NCI-H1105 treated with DMSO at 0.1 percent for 48 hours (cell line): ENCODE data around the gene EVA1A.

ENCODE experiments used
- DNase-seq: peaks from one replicate; lab custom pipeline; 2025; lab: John Stamatoyannopoulos, UW

The EVA1A gene, protein sequence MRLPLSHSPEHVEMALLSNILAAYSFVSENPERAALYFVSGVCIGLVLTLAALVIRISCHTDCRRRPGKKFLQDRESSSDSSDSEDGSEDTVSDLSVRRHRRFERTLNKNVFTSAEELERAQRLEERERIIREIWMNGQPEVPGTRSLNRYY

DNA sequence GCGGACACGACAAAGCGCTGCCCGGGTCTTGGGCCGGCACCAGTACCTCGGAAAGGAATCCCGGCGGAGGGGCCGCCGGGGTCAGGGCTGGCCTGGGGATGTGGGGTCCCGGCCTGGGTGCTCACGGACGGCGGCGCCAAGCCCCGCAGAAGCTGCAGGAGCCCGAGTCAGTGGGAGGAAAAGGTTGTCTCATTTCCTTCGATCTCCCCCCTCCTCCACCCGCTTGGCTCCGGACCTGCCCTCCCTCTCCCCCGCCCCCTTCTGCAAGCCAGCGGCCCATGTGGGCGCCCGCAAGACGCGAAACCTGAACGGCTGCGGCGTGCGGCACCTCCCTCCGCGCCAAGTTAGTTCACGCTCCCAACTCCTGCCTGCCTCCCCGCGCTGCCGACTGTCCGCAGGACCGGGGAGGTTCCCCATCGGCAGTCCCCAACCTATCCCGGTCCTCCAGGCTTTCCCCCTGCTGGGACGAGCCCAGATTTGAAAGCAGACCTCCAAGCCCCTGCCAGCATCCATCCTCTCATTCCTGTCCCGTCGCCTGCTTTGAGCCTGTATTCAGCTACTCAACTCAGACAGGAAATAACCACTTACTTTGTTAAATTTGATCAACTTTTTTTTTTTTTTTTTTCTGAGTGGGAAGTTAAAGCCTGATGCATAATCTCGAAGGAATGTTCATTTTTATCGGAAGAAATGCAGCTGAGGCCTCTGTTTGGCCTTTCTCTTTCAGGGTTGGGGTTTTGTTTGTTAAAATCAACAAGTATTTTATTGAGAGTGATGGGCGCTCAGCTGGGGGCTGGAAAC, at the start of gene EVA1A:
Gene EVA1A (minus strand): TSS at position 172 of the 798 bp plus-strand sequence. CDS start 42,799 bp downstream, outside the sequence.
- no peak for DNase-seq

DNA sequence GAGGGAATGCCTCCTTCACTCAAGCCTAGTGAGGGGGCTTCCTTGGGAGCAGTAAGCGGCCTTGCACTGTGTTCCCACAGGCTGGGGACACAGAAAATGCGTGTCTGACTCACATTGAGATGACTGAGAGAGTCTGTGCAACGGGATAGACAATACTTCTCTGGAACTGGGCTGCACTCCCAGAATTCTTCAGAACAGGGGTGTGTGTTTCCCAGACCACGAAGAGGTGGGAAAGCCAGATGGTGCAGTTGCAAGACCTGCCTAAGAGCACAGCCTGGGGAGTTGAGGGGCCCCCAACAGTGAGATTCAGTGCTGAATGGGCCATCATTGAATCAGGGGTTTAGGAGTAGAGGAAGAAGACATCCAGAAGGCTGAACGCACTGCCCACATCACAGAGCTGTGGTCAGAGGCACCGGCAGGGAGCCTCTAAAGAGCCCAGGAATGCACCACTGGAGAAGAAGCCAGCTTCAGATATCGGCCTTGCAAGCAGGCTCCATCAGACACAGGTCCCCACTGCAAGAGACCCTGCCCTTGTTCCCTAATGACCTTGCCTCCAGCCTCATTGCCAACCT, 49.3 kb upstream of the EVA1A start:
- DNase-seq = no peak

DNA sequence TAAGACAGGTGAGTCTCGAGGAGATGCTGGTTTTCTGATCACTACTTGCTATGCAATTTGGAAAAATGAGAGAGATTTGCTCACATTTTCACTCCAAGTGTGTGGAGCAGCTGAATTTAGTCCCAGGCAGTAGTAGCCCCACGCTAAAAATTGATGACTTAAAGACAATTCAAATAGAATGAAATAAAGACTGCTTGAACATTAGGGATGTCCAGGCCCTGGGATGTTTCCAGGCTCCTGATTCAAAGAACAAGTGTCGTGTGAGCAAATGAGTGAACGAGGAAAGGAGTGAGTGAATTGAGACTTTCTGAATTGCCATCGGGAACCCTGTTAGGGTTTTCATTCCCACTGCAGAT, 48.6 kb upstream of the EVA1A start:
- DNase-seq = no peak

DNA sequence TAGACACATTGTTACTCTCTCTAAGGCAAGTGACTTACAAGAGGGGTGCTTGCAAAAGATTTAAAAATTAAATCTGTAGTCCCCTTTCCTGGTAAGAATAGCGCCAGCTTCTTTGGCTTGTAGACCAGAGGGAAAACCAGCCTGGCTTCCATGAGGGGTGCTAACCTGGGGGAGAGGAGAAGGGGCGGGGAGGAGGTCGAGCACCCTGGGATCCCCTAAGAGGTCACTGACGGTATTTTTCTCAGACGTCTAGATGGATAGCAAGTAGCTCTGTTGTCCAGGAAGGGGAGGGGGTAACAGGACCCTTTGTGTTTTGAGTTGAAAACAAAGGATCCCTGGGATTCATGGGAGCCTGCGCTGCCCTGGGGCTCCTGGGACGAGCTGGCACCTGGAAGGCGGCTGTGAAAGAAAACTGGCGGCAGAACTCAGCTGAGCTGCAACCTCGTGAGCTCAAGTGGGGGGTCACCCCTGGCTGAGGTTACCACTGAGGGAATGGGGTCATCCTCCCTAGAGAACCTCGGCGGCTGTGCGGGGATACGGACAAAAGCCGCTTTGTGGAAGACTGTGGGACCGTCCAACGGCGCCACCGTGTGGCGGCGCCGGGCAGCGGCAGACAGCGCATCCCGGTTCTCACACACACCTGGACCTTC, 48.1 kb upstream of the EVA1A start:
- DNase-seq = peak; percentile 50

- no peak for DNase-seq
Observed at GRCh38 chr2:75607988-75608683, 47.4 kb upstream of the EVA1A start.

GRCh38 chr2:75607400-75607798, 46.7 kb upstream of the EVA1A start:
- no peak for DNase-seq

GRCh38 chr2:75606761-75607399, 46.1 kb upstream of the EVA1A start:
- no peak for DNase-seq

DNA sequence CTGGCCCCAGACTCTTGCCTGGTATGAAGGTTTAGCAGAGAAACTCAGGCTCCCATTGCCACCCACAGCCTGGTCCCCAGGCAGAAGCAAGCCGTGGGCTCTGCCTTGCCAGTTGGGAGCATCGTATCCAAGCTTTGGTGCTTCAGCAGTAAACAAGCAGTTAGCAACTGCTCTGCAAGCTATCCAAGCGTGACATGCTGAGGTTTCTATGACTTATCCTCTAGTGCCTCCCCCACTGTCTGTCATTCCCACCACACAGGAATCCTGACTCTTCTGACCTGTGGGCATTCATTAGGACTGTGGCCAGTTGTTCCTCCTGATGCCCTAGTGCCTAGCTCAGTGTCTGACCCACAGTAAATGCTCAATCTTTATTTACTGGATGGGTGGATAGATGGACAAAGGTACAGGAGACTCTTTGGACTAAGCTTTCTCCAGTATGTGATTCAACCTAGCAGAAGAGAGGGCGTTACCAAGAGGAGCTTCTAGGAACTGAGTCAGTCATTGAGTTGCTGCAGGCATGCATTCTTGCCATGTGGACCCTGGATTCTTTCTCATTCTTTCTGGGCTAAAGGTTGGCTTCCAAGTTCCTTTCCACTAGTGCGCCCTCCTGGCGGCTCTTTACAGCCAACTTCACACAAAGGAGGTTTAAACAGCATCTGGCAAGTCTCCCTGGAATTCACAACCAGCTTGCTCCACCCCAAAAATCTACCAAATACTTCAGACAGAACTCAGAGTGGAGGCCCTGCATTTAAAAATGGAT, 45.2 kb upstream of the EVA1A start:
- no peak for DNase-seq

- no peak for DNase-seq
Observed at GRCh38 chr2:75604484-75604883, 43.7 kb upstream of the EVA1A start.

DNA sequence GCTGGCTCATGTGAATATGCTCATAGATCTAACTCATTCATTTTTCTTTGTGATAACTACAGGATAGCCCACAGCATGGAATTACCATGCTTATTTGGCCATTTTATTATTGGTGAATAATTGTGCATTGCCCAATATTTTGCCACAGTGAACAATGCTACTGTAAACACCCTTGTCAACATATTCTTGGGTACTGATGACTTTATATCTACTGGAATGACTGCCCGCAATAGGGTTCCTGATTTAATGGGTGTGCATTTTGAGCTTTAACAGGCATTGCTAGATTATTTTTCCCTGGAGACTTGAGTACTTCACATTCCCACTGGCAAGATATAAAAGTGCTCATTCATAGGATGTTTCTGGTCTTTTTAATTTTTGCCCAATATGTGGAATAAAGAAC, 42.7 kb upstream of the EVA1A start:
- DNase-seq = no peak

DNA sequence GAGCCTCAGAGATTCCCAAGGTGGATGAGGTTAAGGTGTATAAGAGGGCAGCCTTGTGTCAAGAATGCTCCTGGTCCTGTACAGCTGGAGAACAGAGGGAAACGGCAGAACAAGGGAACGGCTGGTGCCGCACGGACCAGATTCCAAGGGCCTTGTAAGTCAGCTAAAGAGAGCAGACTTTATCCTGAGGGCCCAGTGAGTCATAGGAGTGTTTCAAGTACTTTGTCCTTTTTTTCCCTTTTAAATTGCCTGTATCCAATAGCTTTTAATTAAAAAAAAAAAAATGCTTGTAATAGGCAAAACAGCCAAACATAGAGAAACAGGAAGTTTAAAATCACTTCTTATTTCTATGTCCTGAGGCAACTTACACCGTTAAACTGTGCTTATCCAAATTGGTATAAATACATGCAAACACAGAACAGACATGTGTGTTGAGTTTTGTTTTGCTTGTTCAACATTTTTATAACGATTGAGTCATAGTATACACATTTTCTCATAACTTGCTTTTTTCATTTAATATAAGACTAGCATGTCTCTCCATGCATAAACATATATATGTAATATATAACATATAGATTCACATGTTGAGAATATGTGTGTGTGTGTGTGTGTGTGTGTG, 42.1 kb upstream of the EVA1A start:
- no peak for DNase-seq

GRCh38 chr2:75600461-75601011, 39.8 kb upstream of the EVA1A start:
- no peak for DNase-seq

GRCh38 chr2:75598589-75599155, 37.9 kb upstream of the EVA1A start:
- DNase-seq = no peak

GRCh38 chr2:75597949-75598348, 37.2 kb upstream of the EVA1A start:
- no peak for DNase-seq

GRCh38 chr2:75596784-75597183, 36.0 kb upstream of the EVA1A start:
- DNase-seq = no peak

GRCh38 chr2:75595541-75596395, 35.0 kb upstream of the EVA1A start:
- no peak for DNase-seq

DNA sequence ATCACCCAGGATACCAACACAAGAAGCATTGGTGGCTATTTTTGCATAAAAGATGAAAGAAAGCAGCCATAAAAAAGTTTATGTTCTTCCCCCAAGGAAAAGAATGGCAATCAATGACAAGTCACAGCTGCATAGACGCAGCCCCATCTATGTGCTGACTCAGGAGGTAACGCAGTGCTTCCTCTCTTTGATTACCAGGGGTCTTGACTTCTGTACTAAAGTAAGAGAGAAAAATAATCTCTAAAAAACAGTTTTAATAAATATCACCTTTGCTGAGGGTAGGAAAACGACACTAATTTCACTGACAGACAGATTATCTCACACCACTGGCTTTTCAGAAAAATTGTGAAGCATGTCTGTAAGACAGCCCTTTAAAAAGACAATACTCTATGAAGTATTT, 33.9 kb upstream of the EVA1A start:
- DNase-seq = no peak

GRCh38 chr2:75592888-75593287, 32.1 kb upstream of the EVA1A start:
- no peak for DNase-seq

DNA sequence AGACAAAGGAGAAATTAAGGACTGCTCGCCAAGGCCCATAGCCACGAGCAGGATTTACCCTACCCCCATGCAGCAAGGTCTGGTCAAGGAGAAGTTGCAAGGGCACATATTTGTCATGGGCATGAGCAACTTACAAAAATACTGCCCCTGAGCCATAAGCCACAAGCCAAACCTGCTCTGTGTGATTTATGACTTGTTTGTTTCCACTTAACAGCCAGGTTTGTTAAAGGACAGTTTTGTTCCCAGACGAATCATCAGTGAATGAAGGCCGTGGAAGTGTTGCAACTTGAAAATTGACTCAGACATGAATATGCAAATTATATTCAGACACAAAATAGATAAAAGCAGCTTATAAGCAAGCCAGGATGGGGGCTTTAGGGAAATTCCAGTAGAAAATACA, 31.3 kb upstream of the EVA1A start:
- peak; percentile 13 for DNase-seq
